ENCODE data around the gene RGS13.

GRCh38 chr1:192697771-192698170, 61.8 kb downstream of the RGS13 start:
- TF ChIP-seq CTCF (IDR thresholded peaks at IDR 0.05) (no peak), POLR2A (IDR thresholded peaks at IDR 0.05) (no peak), EP300 (IDR thresholded peaks at IDR 0.05) (no peak)

Measured in upper lobe of left lung (tissue), 4 donors.